GM12878 (cell line): ENCODE data around the gene MYO15B. TPM values are rescaled to one million over a fixed set of nuclear protein-coding genes. Genes with fewer than 3 reads are reported as not detected.
"Not testable (repeated sequence)": the region's sequence is repeated elsewhere in the genome, so short reads cannot be mapped to it uniquely, and the experiment has no call there.

ENCODE experiments used
- ATAC-seq: fragments of 200-7000 bp; cut with Tn5 transposase; 3 replicates; pipeline ENCODE4 v1.9.1; 2020; ENCODE audit warnings: mild to moderate bottlenecking, moderate library complexity
- BruUV-seq: library from RNA; stranded (reverse); fragments of 400-500 nt; replicated peaks from 2 replicates; lab custom pipeline; 2021; lab: Mats Ljungman, UMichigan
- CTCF ChIA-PET: fragments of 300-600 bp; sonication (Branson Sonifier 250); formaldehyde crosslinking; extraction: SDS; loops from one replicate; lab custom pipeline; 2021; ENCODE audit warnings: inconsistent platforms; lab: Yijun Ruan, JAX
- POLR2A ChIA-PET: fragments of 350-600 bp; formaldehyde crosslinking; extraction: SDS; loops from one replicate; lab custom pipeline; 2021; ENCODE audit warnings: inconsistent platforms; lab: Charles Lee
- RAD21 ChIA-PET: fragments of 300-600 bp; sonication (Branson Sonifier 250); formaldehyde crosslinking; loops from one replicate; lab custom pipeline; 2023; ENCODE audit warnings: antibody characterized with exemption; ENCODE audit not compliant: unreplicated experiment; lab: Charles Lee
- SMC1A ChIA-PET: fragments of 300-600 bp; sonication (Branson Sonifier 250); formaldehyde crosslinking; loops from one replicate; lab custom pipeline; 2023; ENCODE audit not compliant: unreplicated experiment, uncharacterized antibody; lab: Charles Lee
- DNase-seq: peaks from one replicate; pipeline ENCODE4 v3.0.0-alpha.2; 2011; ENCODE audit warnings: low read depth, low spot score
- FAIRE-seq: peaks from 3 replicates; lab custom pipeline; 2011; peaks lifted over from hg19 to GRCh38; lab: Jason Lieb, UNC
- H2AFZ ChIP-seq: 2 replicates; pipeline ENCODE4 v1.6.0; 2011; ENCODE audit warnings: low read depth, low read length, control low read depth; ENCODE audit not compliant: control insufficient read depth
- H3K27ac ChIP-seq: 2 replicates; pipeline ENCODE4 v1.5.1; 2011; ENCODE audit warnings: control low read depth; ENCODE audit not compliant: control insufficient read depth, insufficient read depth
- H3K27me3 ChIP-seq, 2 experiments: replicated peaks in 1 of 2; 2 replicates each; pipeline versions ENCODE4 v1.6.0 to v1.6.1; 2011; ENCODE audit warnings: low read length in 1 of 2; ENCODE audit not compliant: control insufficient read depth in 2 of 2, insufficient read depth in 2 of 2
- H3K36me3 ChIP-seq, 2 experiments: 2 replicates each; pipeline ENCODE4 v1.5.1; 2011; ENCODE audit warnings: low read length in 1 of 2; ENCODE audit not compliant: control insufficient read depth in 2 of 2, insufficient read depth in 2 of 2
- H3K4me1 ChIP-seq: 2 replicates; pipeline ENCODE4 v1.6.1; 2011; ENCODE audit warnings: mild to moderate bottlenecking, low read length, moderate library complexity, mixed read lengths; ENCODE audit not compliant: control insufficient read depth, insufficient read depth
- H3K4me2 ChIP-seq: 2 replicates; pipeline ENCODE4 v1.6.0; 2011; ENCODE audit warnings: control low read depth; ENCODE audit not compliant: control insufficient read depth, insufficient read depth
- H3K4me3 ChIP-seq: fragments of 200-600 bp; sonication (generic); 2 replicates; pipeline ENCODE4 v1.5.1; 2016
- H3K79me2 ChIP-seq: 2 replicates; pipeline ENCODE4 v1.6.0; 2011; ENCODE audit warnings: low read length; ENCODE audit not compliant: control insufficient read depth, insufficient read depth
- H3K9ac ChIP-seq: 2 replicates; pipeline ENCODE4 v1.8.0; 2011; ENCODE audit warnings: low read length, control low read depth, mixed read lengths; ENCODE audit not compliant: control insufficient read depth, insufficient read depth
- H3K9me3 ChIP-seq: replicated peaks from 3 replicates; pipeline ENCODE4 v1.5.1; 2011; ENCODE audit warnings: mild to moderate bottlenecking, low read length; ENCODE audit not compliant: control insufficient read depth, insufficient read depth
- H4K20me1 ChIP-seq: 2 replicates; pipeline ENCODE4 v1.6.0; 2011; ENCODE audit not compliant: control insufficient read depth, insufficient read depth
- CEBPB ChIP-seq, 2 experiments: fragments of 150-350 bp in 1 of 2; IDR thresholded peaks; 2 replicates each; pipeline ENCODE4 v1.6.1; 2012 to 2014; ENCODE audit warnings: low read depth in 2 of 2, low read length in 2 of 2, borderline replicate concordance in 1 of 2, inconsistent platforms in 1 of 2
- CUX1 ChIP-seq: IDR thresholded peaks from 2 replicates; pipeline ENCODE4 v1.6.1; 2012; ENCODE audit warnings: improper control_type of control experiment, low read depth, low read length; ENCODE audit not compliant: insufficient replicate concordance
- E2F8 ChIP-seq: fragments of 450-650 bp; IDR thresholded peaks from 2 replicates; pipeline ENCODE4 v1.6.1; 2018; ENCODE audit warnings: mild to moderate bottlenecking, low read depth, moderate library complexity; ENCODE audit not compliant: partially characterized antibody
- IRF3 ChIP-seq: fragments of 450-650 bp; IDR thresholded peaks from 2 replicates; pipeline ENCODE4 v1.6.1; 2014; ENCODE audit warnings: mild to moderate bottlenecking
- LARP7 ChIP-seq: fragments of 450-650 bp; IDR thresholded peaks from 2 replicates; pipeline ENCODE4 v1.6.1; 2017; ENCODE audit warnings: mild to moderate bottlenecking
- PBX3 ChIP-seq: IDR thresholded peaks from 2 replicates; pipeline ENCODE4 v1.6.1; 2011; ENCODE audit warnings: mild to moderate bottlenecking, low read depth, low read length, moderate library complexity; ENCODE audit not compliant: insufficient replicate concordance
- WGBS: methylation state at CpG from one replicate; pipeline ENCODE4 v1.1.6; 2016; ENCODE audit warnings: low lambda C conversion rate; ENCODE audit not compliant: insufficient replicate concordance, insufficient coverage; ENCODE audit errors: missing lambda C conversion rate; 5-methylcytosine and 5-hydroxymethylcytosine counted together
- in situ Hi-C: fragments of 300-500 bp; cut with MboI; formaldehyde crosslinking; loops from 9 replicates; pipeline ENCODE4 v1.14.3; 2018; ENCODE audit warnings: mixed read lengths
- intact Hi-C: fragments of 100-400 bp; cut with micrococcal nuclease; formaldehyde crosslinking; loops from one replicate; pipeline ENCODE4 v1.14.2; 2022; ENCODE audit not compliant: unreplicated experiment
- polyA plus RNA-seq, 11 experiments: library from polyadenylated mRNA; depleted of rRNA in 4 of 11; unstranded in 6 of 11; stranded (reverse) in 5 of 11; fragments of >200 nt; fragmentation: Nextera tagmentation in 4 of 11; fragmentation: Illumina TruSeq in 1 of 11; extraction: Ambion mirVana in 4 of 11; extraction: Trizol in 1 of 11; gene quantifications; 1 replicate in 1 of 11; 2 replicates in 10 of 11; pipeline versions ENCODE4 v1.2.1 to v1.2.3, GENCODE V29; 2011 to 2016; ENCODE audit warnings: inconsistent platforms in 2 of 11, missing spikeins in 2 of 11, low read depth in 1 of 11
- total RNA-seq, 4 experiments: library from RNA; depleted of rRNA in 3 of 4; stranded (reverse); fragments of >200 nt in 3 of 4; fragmentation: Illumina TruSeq in 1 of 4; extraction: Trizol in 1 of 4; gene quantifications; 2 replicates each; pipeline versions ENCODE4 v1.2.1 to v1.2.3, GENCODE V29; 2013 to 2021

Gene MYO15B
- total and polyA plus RNA-seq, 10 of the 15 experiments (the other 5 are each of a cell fraction or from before 2014, with no cell fraction given): 0.67 to 15.4 (median 2.3) TPM; not detected in 1

GRCh38 chr17:75637551-75637950 is 50.0 kb downstream of the MYO15B start (continued):
- TF ChIP-seq E2F8 (no peak), LARP7 (no peak), CEBPB (IDR thresholded peaks at IDR 0.05; ENCODE audit: borderline replicate concordance in 1 of 2, low read depth in 2 of 2, low read length in 2 of 2) (no peak), CUX1 (no peak), IRF3 (no peak), PBX3 (no peak)

GRCh38 chr17:75638039-75638438 is 50.4 kb downstream of the MYO15B start:
- H2AFZ ChIP-seq, H3K79me2 ChIP-seq, BruUV-seq, H3K9ac ChIP-seq, H3K4me2 ChIP-seq, intact Hi-C loops, H3K27me3 ChIP-seq, H3K4me1 ChIP-seq, FAIRE-seq, H4K20me1 ChIP-seq, H3K4me3 ChIP-seq, H3K9me3 ChIP-seq, DNase-seq, ATAC-seq, H3K27ac ChIP-seq, H3K36me3 ChIP-seq: not testable (repeated sequence)
- 95% methylated on average over 12 of the region's 12 CpGs for WGBS
- ChIA-PET CTCF (interaction anchor here (0.5 to 13.0 kb wide), 6 partner anchors 12 to 182 kb away, joined by 3 to 349 read pairs (median 6); a partner anchor contains a TSS), POLR2A (interaction anchor here (0.6 kb wide), 1 partner anchor 91 kb away, joined by 3 read pairs; no protein-coding TSS in a partner anchor), SMC1A (interaction anchor here (0.7 kb wide), 1 partner anchor 8 kb away, joined by 3 read pairs; a partner anchor contains a TSS), RAD21 (interaction anchor here (0.5 to 0.8 kb wide), 2 partner anchors 110 to 218 kb away, joined by 3 read pairs; no protein-coding TSS in a partner anchor)
- in situ Hi-C loops: loop anchor here (10.0 kb wide), 1 partner anchor 107 kb away; no protein-coding TSS in a partner anchor
